ENCODE measurements around the gene TM9SF4.

DNA sequence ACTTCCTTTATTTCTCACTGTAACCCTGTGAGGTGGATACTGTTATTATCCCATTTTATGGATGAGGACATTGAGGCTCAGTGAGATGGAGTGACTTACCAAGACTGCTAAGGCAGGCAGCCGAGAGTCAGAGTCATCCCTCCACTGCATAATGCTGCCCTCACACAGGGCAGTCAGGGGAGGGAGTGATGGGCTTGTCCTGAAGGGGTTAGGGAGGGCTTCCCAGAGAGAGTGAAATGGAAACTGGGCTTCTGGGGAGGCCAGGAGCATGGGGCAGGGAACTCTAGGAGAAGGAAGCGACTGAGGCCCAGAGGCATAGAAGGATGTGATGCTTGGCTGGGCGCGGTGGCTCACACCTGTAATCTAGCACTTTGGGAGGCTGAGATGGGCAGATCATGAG lies 31.1 kb downstream of the TM9SF4 start:
- TF ChIP-seq KDM1A (IDR thresholded peaks at IDR 0.05; ENCODE audit: borderline replicate concordance, low read length) = no peak
- TF ChIP-seq, protein P1, sequence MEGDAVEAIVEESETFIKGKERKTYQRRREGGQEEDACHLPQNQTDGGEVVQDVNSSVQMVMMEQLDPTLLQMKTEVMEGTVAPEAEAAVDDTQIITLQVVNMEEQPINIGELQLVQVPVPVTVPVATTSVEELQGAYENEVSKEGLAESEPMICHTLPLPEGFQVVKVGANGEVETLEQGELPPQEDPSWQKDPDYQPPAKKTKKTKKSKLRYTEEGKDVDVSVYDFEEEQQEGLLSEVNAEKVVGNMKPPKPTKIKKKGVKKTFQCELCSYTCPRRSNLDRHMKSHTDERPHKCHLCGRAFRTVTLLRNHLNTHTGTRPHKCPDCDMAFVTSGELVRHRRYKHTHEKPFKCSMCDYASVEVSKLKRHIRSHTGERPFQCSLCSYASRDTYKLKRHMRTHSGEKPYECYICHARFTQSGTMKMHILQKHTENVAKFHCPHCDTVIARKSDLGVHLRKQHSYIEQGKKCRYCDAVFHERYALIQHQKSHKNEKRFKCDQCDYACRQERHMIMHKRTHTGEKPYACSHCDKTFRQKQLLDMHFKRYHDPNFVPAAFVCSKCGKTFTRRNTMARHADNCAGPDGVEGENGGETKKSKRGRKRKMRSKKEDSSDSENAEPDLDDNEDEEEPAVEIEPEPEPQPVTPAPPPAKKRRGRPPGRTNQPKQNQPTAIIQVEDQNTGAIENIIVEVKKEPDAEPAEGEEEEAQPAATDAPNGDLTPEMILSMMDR (IDR thresholded peaks at IDR 0.05; ENCODE audit: control extremely low read depth in 1 of 3, insufficient read depth in 1 of 3, low read depth in 1 of 3, low read length in 3 of 3) = no peak
- no peak for TF ChIP-seq MAFK (IDR thresholded peaks at IDR 0.05; ENCODE audit: low read depth, low read length)
- TF ChIP-seq HDAC2 (IDR thresholded peaks at IDR 0.05; ENCODE audit: borderline replicate concordance in 1 of 2, low read depth in 2 of 2, low read length in 2 of 2) = no peak
- TF ChIP-seq NRF1 (IDR thresholded peaks at IDR 0.05; ENCODE audit: low read depth, low read length) = no peak
- TF ChIP-seq MAX (IDR thresholded peaks at IDR 0.05) = no peak
- no peak for TF ChIP-seq EZH2 (IDR thresholded peaks at IDR 0.05; ENCODE audit: low read depth, low read length, severe bottlenecking)
- no peak for TF ChIP-seq SP1 (IDR thresholded peaks at IDR 0.05; ENCODE audit: low read depth, low read length)
- TF ChIP-seq POLR2A (IDR thresholded peaks at IDR 0.05; ENCODE audit: control extremely low read depth in 1 of 2, low read depth in 2 of 2, low read length in 2 of 2) = no peak
- TF ChIP-seq POLR2AphosphoS5 (IDR thresholded peaks at IDR 0.05; ENCODE audit: low read depth, low read length) = no peak
- no peak for TF ChIP-seq RFX5 (IDR thresholded peaks at IDR 0.05; ENCODE audit: borderline replicate concordance, low read depth, low read length)

All from H1 (cell line).